ENCODE data around the gene EPB41L4A. TPM values are rescaled to one million over a fixed set of nuclear protein-coding genes. Genes with fewer than 3 reads are reported as not detected.

The EPB41L4A gene
- total and polyA plus RNA-seq, 2 experiments from 2014 or later, result 9.5 to 12.9 TPM

DNA sequence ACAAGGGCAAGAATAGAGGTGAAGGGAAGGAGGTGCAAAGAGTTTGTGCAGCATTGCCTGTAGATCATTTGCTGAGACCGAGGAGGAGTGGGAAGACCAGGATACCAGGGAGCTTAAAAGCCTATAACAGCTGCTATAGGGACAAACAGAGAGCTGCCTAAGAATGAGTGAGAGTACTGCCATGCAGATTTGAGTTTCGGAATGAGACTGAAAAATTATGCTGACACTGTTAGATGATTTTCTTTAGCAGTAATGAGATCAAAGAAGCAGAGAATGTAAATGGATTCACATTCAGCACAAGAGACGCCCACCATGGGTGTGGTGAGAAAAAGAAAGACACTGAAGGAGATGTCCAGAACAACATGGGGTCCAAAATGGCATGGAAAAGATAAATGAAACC, 69.7 kb downstream of the EPB41L4A start:
- H3K9me3 ChIP-seq (ENCODE audit: low read depth), result no peaks in the 10 kb centered on the region
- H3K36me3 ChIP-seq (replicated peaks; ENCODE audit: insufficient read depth, low read depth), result no peaks in the 10 kb centered on the region
- H3K9me2 ChIP-seq (replicated peaks; ENCODE audit: insufficient read depth), result no peaks in the 10 kb centered on the region
- no peak overlapping the region for H3K27ac ChIP-seq
- peaks cover 5% of the 10 kb centered on the region for H3K79me2 ChIP-seq
- no peaks in the 10 kb centered on the region for H4K20me1 ChIP-seq (ENCODE audit: insufficient read depth, poor library complexity, severe bottlenecking)
- no peak for DNase-seq (ENCODE audit: low spot score)
- no peak overlapping the region for H3K4me3 ChIP-seq
- H2AFZ ChIP-seq, result no peak overlapping the region
- no peaks in the 10 kb centered on the region for H3K27me3 ChIP-seq
- TF ChIP-seq, protein P1, sequence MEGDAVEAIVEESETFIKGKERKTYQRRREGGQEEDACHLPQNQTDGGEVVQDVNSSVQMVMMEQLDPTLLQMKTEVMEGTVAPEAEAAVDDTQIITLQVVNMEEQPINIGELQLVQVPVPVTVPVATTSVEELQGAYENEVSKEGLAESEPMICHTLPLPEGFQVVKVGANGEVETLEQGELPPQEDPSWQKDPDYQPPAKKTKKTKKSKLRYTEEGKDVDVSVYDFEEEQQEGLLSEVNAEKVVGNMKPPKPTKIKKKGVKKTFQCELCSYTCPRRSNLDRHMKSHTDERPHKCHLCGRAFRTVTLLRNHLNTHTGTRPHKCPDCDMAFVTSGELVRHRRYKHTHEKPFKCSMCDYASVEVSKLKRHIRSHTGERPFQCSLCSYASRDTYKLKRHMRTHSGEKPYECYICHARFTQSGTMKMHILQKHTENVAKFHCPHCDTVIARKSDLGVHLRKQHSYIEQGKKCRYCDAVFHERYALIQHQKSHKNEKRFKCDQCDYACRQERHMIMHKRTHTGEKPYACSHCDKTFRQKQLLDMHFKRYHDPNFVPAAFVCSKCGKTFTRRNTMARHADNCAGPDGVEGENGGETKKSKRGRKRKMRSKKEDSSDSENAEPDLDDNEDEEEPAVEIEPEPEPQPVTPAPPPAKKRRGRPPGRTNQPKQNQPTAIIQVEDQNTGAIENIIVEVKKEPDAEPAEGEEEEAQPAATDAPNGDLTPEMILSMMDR (IDR thresholded peaks at IDR 0.05; ENCODE audit: poor library complexity), result no peak
- H3K4me2 ChIP-seq, result no peak overlapping the region
- H3K4me1 ChIP-seq (ENCODE audit: insufficient read depth), result no peaks in the 10 kb centered on the region
- 81% methylated on average over 3 of the region's 3 CpGs for WGBS (ENCODE audit: low lambda C conversion rate, missing lambda C conversion rate)

GRCh38 chr5:112348915-112349314, 70.2 kb downstream of the EPB41L4A start:
- 95% methylated on average over 2 of the region's 2 CpGs for WGBS (ENCODE audit: low lambda C conversion rate, missing lambda C conversion rate)
- H3K27ac ChIP-seq, result no peak overlapping the region
- H3K9me2 ChIP-seq (replicated peaks; ENCODE audit: insufficient read depth), result no peaks in the 10 kb centered on the region
- no peak overlapping the region for H2AFZ ChIP-seq
- peaks cover 5% of the 10 kb centered on the region for H3K79me2 ChIP-seq
- TF ChIP-seq, protein P1 (IDR thresholded peaks at IDR 0.05; ENCODE audit: poor library complexity), result no peak
- TF ChIP-seq EZH2phosphoT487 (IDR thresholded peaks at IDR 0.05; ENCODE audit: low read depth, severe bottlenecking, unreplicated experiment), result no peak
- no peak overlapping the region for H3K4me2 ChIP-seq
- H3K36me3 ChIP-seq (replicated peaks; ENCODE audit: insufficient read depth, low read depth), result no peaks in the 10 kb centered on the region
- no peaks in the 10 kb centered on the region for H3K9me3 ChIP-seq (ENCODE audit: low read depth)
- no peaks in the 10 kb centered on the region for H3K4me1 ChIP-seq (ENCODE audit: insufficient read depth)
- no peak overlapping the region for H3K4me3 ChIP-seq
- no peaks in the 10 kb centered on the region for H3K27me3 ChIP-seq
- H4K20me1 ChIP-seq (ENCODE audit: insufficient read depth, poor library complexity, severe bottlenecking), result no peaks in the 10 kb centered on the region
- DNase-seq (ENCODE audit: low spot score), result no peak

GRCh38 chr5:112348387-112348786, 70.7 kb downstream of the EPB41L4A start:
- no peaks in the 10 kb centered on the region for H3K9me2 ChIP-seq (replicated peaks; ENCODE audit: insufficient read depth)
- H3K9me3 ChIP-seq (ENCODE audit: low read depth), result no peaks in the 10 kb centered on the region
- H3K4me1 ChIP-seq (ENCODE audit: insufficient read depth), result no peaks in the 10 kb centered on the region
- peaks cover 5% of the 10 kb centered on the region for H3K79me2 ChIP-seq
- H3K4me2 ChIP-seq, result no peak overlapping the region
- H3K27me3 ChIP-seq, result no peaks in the 10 kb centered on the region
- 73% methylated on average over 4 of the region's 4 CpGs for WGBS (ENCODE audit: low lambda C conversion rate, missing lambda C conversion rate)
- no peak for TF ChIP-seq EZH2phosphoT487 (IDR thresholded peaks at IDR 0.05; ENCODE audit: low read depth, severe bottlenecking, unreplicated experiment)
- no peak for TF ChIP-seq EZH2 (IDR thresholded peaks at IDR 0.05; ENCODE audit: borderline replicate concordance)
- TF ChIP-seq, protein P1 (IDR thresholded peaks at IDR 0.05; ENCODE audit: poor library complexity), result no peak
- no peak overlapping the region for H3K4me3 ChIP-seq
- no peak overlapping the region for H3K27ac ChIP-seq
- H3K36me3 ChIP-seq (replicated peaks; ENCODE audit: insufficient read depth, low read depth), result no peaks in the 10 kb centered on the region
- DNase-seq (ENCODE audit: low spot score), result no peak
- H2AFZ ChIP-seq, result no peak overlapping the region
- H4K20me1 ChIP-seq (ENCODE audit: insufficient read depth, poor library complexity, severe bottlenecking), result no peaks in the 10 kb centered on the region

GRCh38 chr5:112346411-112347044, 72.5 kb downstream of the EPB41L4A start:
- Histone ChIP-seq H3K4me1 (ENCODE audit: insufficient read depth) (no peaks in the 10 kb centered on the region), H4K20me1 (ENCODE audit: insufficient read depth, poor library complexity, severe bottlenecking) (no peaks in the 10 kb centered on the region), H3K4me3 (no peak overlapping the region), H3K27me3 (no peaks in the 10 kb centered on the region), H3K36me3 (replicated peaks; ENCODE audit: insufficient read depth, low read depth) (no peaks in the 10 kb centered on the region), H3K4me2 (no peak overlapping the region), H2AFZ (no peak overlapping the region), H3K9me2 (replicated peaks; ENCODE audit: insufficient read depth) (no peaks in the 10 kb centered on the region), H3K9me3 (ENCODE audit: low read depth) (no peaks in the 10 kb centered on the region), H3K27ac (no peak overlapping the region), H3K79me2 (peaks cover 5% of the 10 kb centered on the region)
- TF ChIP-seq, protein P1 (IDR thresholded peaks at IDR 0.05; ENCODE audit: poor library complexity), result no peak
- TF ChIP-seq EZH2 (IDR thresholded peaks at IDR 0.05; ENCODE audit: borderline replicate concordance) (no peak), EZH2phosphoT487 (IDR thresholded peaks at IDR 0.05; ENCODE audit: low read depth, severe bottlenecking, unreplicated experiment) (no peak)
- no peak for DNase-seq (ENCODE audit: low spot score)
- WGBS (ENCODE audit: low lambda C conversion rate, missing lambda C conversion rate), result 79% methylated on average over 3 of the region's 3 CpGs
